ENCODE data around the gene FLG2. TPM values are rescaled to one million over a fixed set of nuclear protein-coding genes. Genes with fewer than 3 reads are reported as not detected.

FLG2 gene
- total RNA-seq (not detected in 2 replicates), polyA plus RNA-seq (not detected in 2 replicates)

DNA sequence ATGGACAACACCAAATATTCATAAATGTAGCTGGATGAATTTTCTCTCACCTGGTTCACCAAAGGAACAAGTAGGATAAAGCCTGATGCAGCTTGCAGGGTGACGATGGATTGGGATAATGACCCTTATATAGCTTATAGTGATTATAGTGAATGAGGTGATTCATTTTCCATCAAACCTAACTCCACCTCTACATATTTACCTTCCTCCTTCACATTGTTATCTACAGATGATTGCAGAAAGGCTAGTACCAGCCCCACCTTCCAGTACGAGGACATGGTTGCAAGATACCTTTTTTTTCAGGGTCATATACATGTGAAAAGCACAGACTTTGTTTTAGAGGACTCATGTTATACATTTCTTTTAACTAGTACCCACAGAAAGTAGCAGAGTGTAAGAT is at the start of gene FLG2:
FLG2 (minus strand) TSS at position 101 of the 400 bp plus-strand sequence. CDS start 1,122 bp downstream, outside the sequence.
- Histone ChIP-seq H3K4me1 (ENCODE audit: insufficient read depth) (no peaks in the 10 kb centered on the region), H3K4me2 (no peak within 1 kb of the TSS), H3K79me2 (no peaks in the 10 kb centered on the region), H3K4me3 (no peak within 1 kb of the TSS), H3K36me3 (replicated peaks; ENCODE audit: insufficient read depth, low read depth) (no peaks in the 10 kb centered on the region), H4K20me1 (ENCODE audit: insufficient read depth, poor library complexity, severe bottlenecking) (no peaks in the 10 kb centered on the region), H2AFZ (no peak within 1 kb of the TSS), H3K27me3 (no peaks in the 10 kb centered on the region), H3K27ac (no peak within 1 kb of the TSS), H3K9me2 (replicated peaks; ENCODE audit: insufficient read depth) (no peaks in the 10 kb centered on the region), H3K9me3 (ENCODE audit: low read depth) (no peaks in the 10 kb centered on the region)
- TF ChIP-seq CTCF (IDR thresholded peaks at IDR 0.05; ENCODE audit: poor library complexity) = no peak
- TF ChIP-seq EZH2phosphoT487 (IDR thresholded peaks at IDR 0.05; ENCODE audit: low read depth, severe bottlenecking, unreplicated experiment) = no peak
- no peak for TF ChIP-seq EZH2 (IDR thresholded peaks at IDR 0.05; ENCODE audit: borderline replicate concordance)
- WGBS (ENCODE audit: low lambda C conversion rate, missing lambda C conversion rate) = 69% methylated on average over 2 of the region's 2 CpGs
- no peak for DNase-seq (ENCODE audit: low spot score)

GRCh38 chr1:152408664-152409063 is 48.9 kb upstream of the FLG2 start:
- Histone ChIP-seq H3K4me3 (no peak overlapping the region), H3K27ac (no peak overlapping the region), H2AFZ (no peak overlapping the region), H3K9me3 (ENCODE audit: low read depth) (no peaks in the 10 kb centered on the region), H3K4me1 (ENCODE audit: insufficient read depth) (no peaks in the 10 kb centered on the region), H3K36me3 (replicated peaks; ENCODE audit: insufficient read depth, low read depth) (no peaks in the 10 kb centered on the region), H4K20me1 (ENCODE audit: insufficient read depth, poor library complexity, severe bottlenecking) (no peaks in the 10 kb centered on the region), H3K9me2 (replicated peaks; ENCODE audit: insufficient read depth) (no peaks in the 10 kb centered on the region), H3K27me3 (no peaks in the 10 kb centered on the region), H3K4me2 (no peak overlapping the region), H3K79me2 (no peaks in the 10 kb centered on the region)
- TF ChIP-seq EZH2phosphoT487 (IDR thresholded peaks at IDR 0.05; ENCODE audit: low read depth, severe bottlenecking, unreplicated experiment) = no peak
- no peak for TF ChIP-seq EZH2 (IDR thresholded peaks at IDR 0.05; ENCODE audit: borderline replicate concordance)
- no peak for TF ChIP-seq CTCF (IDR thresholded peaks at IDR 0.05; ENCODE audit: poor library complexity)
- DNase-seq (ENCODE audit: low spot score) = no peak
- 68% methylated on average over 4 of the region's 4 CpGs for WGBS (ENCODE audit: low lambda C conversion rate, missing lambda C conversion rate)

GRCh38 chr1:152398812-152399698 is 39.2 kb upstream of the FLG2 start:
- Histone ChIP-seq H3K36me3 (replicated peaks; ENCODE audit: insufficient read depth, low read depth) (no peaks in the 10 kb centered on the region), H3K79me2 (no peaks in the 10 kb centered on the region), H3K9me2 (replicated peaks; ENCODE audit: insufficient read depth) (no peaks in the 10 kb centered on the region), H3K4me3 (no peak overlapping the region), H2AFZ (no peak overlapping the region), H3K27me3 (no peaks in the 10 kb centered on the region), H3K27ac (no peak overlapping the region), H3K9me3 (ENCODE audit: low read depth) (no peaks in the 10 kb centered on the region), H4K20me1 (ENCODE audit: insufficient read depth, poor library complexity, severe bottlenecking) (no peaks in the 10 kb centered on the region), H3K4me1 (ENCODE audit: insufficient read depth) (no peaks in the 10 kb centered on the region), H3K4me2 (no peak overlapping the region)
- TF ChIP-seq EZH2 (IDR thresholded peaks at IDR 0.05; ENCODE audit: borderline replicate concordance) (no peak), EZH2phosphoT487 (IDR thresholded peaks at IDR 0.05; ENCODE audit: low read depth, severe bottlenecking, unreplicated experiment) (no peak), CTCF (IDR thresholded peaks at IDR 0.05; ENCODE audit: poor library complexity) (no peak)
- 63% methylated on average over 8 of the region's 8 CpGs for WGBS (ENCODE audit: low lambda C conversion rate, missing lambda C conversion rate)
- no peak for DNase-seq (ENCODE audit: low spot score)
